GM18907 (cell line): ENCODE results near the gene ANO10.
A peak's percentile ranks its signal among the peaks of the same experiment; 100 is the strongest.

ENCODE experiments used
- ATAC-seq: cut with Tn5 transposase; IDR thresholded peaks from one replicate; pipeline ENCODE4 v1.9.1; 2021; ENCODE audit warnings: mild to moderate bottlenecking, moderate library complexity; ENCODE audit not compliant: unreplicated experiment

ANO10 gene

GRCh38 chr3:43388915-43389314, 232.9 kb downstream of the ANO10 start:
- no peak for ATAC-seq

GRCh38 chr3:43388175-43388574, 233.6 kb downstream of the ANO10 start:
- no peak for ATAC-seq

- ATAC-seq = no peak
Observed at GRCh38 chr3:43379343-43379742, 242.5 kb downstream of the ANO10 start.

- ATAC-seq = peak; percentile 63
Observed at GRCh38 chr3:43378066-43378935, 243.5 kb downstream of the ANO10 start.

GRCh38 chr3:43373560-43373928, 248.3 kb downstream of the ANO10 start:
- ATAC-seq = no peak

GRCh38 chr3:43372809-43373559, 248.8 kb downstream of the ANO10 start:
- no peak for ATAC-seq

- no peak for ATAC-seq
Observed at GRCh38 chr3:43372007-43372740, 249.6 kb downstream of the ANO10 start.

GRCh38 chr3:43371494-43371893, 250.3 kb downstream of the ANO10 start:
- no peak for ATAC-seq

- no peak for ATAC-seq
Observed at GRCh38 chr3:43370293-43370980, 251.4 kb downstream of the ANO10 start.

GRCh38 chr3:43369404-43370292, 252.2 kb downstream of the ANO10 start:
- ATAC-seq = no peak

GRCh38 chr3:43366885-43367284, 254.9 kb downstream of the ANO10 start:
- no peak for ATAC-seq

GRCh38 chr3:43366481-43366880, 255.3 kb downstream of the ANO10 start:
- no peak for ATAC-seq

- ATAC-seq = no peak
Observed at GRCh38 chr3:43365601-43366305, 256.1 kb downstream of the ANO10 start.

GRCh38 chr3:43364926-43365325, 256.9 kb downstream of the ANO10 start:
- ATAC-seq = no peak

- no peak for ATAC-seq
Observed at GRCh38 chr3:43364494-43364893, 257.3 kb downstream of the ANO10 start.

- ATAC-seq = no peak
Observed at GRCh38 chr3:43363621-43364266, 258.1 kb downstream of the ANO10 start.

GRCh38 chr3:43362961-43363360, 258.9 kb downstream of the ANO10 start:
- no peak for ATAC-seq

GRCh38 chr3:43362183-43362582, 259.6 kb downstream of the ANO10 start:
- ATAC-seq = no peak

- ATAC-seq = no peak
Observed at GRCh38 chr3:43361077-43361476, 260.7 kb downstream of the ANO10 start.
